Suppressor macrophage treated with lipopolysaccharide for 4 hours (primary cell): Measurements from ENCODE around the gene POTEJ.
"Not testable (repeated sequence)": the region's sequence is repeated elsewhere in the genome, so short reads cannot be mapped to it uniquely, and the experiment has no call there.

Experiments
- DNase-seq: peaks from one replicate; pipeline ENCODE4 v3.0.0-alpha.2; 2020

POTEJ gene

GRCh38 chr2:130611140-130611539, at the start of gene POTEJ:
Gene POTEJ, plus strand, starts transcription at chr2:130611440. Its CDS starts 93 bp downstream, at chr2:130611533.
- not testable (repeated sequence) for DNase-seq

GRCh38 chr2:130566165-130566564, 45.1 kb upstream of the POTEJ start:
- not testable (repeated sequence) for DNase-seq

- not testable (repeated sequence) for DNase-seq
Observed at GRCh38 chr2:130571929-130572328, 39.3 kb upstream of the POTEJ start.

GRCh38 chr2:130574230-130574629, 37.0 kb upstream of the POTEJ start:
- not testable (repeated sequence) for DNase-seq

GRCh38 chr2:130576209-130576784, 34.9 kb upstream of the POTEJ start:
- DNase-seq, result not testable (repeated sequence)

DNA sequence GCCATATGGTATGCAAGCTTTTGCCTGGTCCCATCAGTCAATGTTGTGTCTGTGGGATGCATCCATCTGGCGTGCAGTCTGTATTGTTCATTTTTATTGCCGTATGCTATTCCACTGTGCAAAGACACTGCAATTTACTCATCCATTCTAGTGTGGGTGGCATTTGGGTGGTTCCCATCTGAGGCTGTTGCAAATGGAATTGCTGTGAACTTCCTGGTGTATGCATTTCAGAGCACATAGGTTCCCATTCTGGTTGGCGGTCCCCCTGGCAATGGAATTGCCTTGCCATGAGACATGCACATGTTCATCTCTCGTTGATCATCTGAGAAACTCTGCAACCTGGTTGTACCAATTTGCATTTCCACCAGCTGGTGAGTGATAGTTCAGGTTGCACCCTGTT, 33.7 kb upstream of the POTEJ start:
- DNase-seq, result not testable (repeated sequence)

DNA sequence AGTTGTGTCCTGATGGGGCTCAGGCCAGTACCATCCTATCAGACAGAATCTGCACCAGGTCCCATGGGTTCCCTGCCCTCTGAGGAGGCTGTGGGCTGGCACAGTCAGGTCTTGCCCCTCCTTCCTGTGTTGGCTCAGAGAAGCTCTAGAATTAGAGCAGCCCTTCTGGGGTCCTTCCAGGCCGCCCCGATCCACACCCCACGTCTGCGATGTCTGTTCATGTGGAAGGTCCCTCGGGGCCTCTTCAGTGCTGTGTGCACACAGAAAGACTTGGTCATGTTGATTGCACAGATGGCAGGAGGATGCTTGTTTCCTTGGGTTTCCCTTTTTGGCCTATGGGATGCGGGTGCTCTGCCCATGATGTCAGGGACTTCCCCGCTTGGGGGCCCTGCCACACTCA, 32.1 kb upstream of the POTEJ start:
- DNase-seq, result not testable (repeated sequence)

GRCh38 chr2:130581491-130581890, 29.7 kb upstream of the POTEJ start:
- DNase-seq, result not testable (repeated sequence)

- DNase-seq, result not testable (repeated sequence)
Observed at GRCh38 chr2:130582970-130583369, 28.3 kb upstream of the POTEJ start.

GRCh38 chr2:130583582-130583981, 27.7 kb upstream of the POTEJ start:
- not testable (repeated sequence) for DNase-seq

DNA sequence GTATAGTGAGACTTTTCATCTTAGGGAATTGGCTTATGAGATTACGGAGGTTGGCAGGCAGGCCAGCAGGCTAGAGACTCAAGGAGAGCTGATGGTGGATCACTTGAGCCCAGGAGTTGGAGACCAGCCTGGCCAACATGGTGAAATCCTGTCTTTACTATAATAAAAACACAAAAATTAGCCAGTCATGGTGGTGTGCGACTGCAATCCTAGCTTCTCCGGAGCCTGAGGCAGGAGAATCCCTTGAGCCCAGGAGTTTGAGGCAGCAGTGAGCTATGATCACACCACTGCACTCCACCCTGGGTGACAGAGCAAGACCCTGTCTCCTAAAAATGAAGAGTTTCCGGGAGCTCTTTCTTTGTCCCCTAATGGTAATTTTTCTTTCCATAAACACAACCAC, 26.5 kb upstream of the POTEJ start:
- not testable (repeated sequence) for DNase-seq

DNA sequence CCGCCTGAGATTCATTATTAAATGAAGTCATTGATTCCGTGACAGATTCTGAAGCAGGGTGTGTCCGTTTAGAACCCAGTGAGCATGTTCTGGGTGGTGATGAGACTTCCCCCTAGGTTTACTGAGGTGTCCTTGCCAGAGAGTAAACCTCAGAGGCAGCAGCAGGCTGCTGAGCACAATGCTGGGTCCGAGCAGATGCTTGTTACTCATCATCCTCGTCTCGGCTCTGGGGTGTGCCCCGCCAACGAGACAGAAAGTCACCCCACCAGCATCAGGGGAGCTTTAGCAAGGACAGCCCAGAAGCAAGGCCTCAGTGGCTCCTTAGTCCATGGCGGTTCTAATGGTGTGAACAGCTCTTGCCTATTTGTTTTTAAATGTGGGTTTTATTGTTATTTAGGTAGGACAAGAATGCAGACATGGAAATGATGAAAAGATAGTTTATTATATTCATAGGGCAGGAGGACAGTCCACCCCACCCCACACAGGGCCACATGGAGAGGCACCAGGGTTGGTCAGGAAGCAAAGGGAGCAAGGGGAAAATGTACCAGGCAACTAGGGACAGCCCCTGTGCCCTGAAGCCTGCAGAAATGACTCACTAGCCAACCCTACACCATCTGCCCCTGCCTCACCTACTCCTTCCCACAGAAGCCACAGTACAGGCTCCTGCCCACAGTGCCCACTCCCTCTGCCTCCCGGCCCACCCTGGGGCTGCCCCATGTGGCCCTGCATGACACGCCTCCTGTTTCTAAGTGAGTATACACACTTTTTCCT, 22.4 kb upstream of the POTEJ start:
- DNase-seq, result not testable (repeated sequence)

DNA sequence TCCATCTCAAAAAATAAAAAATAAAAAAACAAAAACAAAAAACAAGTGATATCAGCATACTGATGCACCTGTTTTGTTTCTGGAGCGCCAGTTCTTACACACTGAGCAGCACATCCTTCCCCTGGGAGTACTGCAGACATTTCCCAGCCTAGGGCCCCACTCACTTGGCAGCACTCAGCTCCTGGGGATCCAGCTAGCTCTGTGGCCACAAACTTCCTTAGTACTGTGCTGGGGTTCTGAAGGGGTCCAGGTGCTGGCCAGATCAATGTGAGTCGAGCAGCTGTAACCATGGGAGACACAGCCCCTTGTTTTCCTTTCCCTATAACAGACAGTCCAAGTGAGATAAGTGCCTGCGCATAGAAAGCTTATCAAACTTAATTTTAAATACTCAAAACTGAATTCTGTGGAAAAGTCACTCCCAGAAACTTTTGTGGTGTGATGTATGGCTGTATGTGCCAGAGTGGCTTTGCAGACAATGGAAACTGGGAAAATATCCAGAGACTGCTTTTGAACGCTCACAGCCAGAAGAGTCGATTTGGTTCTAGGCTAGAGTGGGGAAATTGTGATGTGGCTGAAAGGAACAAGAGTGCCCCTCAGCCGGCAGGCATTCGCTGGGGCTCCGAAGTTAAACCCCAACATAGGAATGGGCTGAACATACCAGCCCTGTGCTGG, 20.9 kb upstream of the POTEJ start:
- DNase-seq, result not testable (repeated sequence)

DNA sequence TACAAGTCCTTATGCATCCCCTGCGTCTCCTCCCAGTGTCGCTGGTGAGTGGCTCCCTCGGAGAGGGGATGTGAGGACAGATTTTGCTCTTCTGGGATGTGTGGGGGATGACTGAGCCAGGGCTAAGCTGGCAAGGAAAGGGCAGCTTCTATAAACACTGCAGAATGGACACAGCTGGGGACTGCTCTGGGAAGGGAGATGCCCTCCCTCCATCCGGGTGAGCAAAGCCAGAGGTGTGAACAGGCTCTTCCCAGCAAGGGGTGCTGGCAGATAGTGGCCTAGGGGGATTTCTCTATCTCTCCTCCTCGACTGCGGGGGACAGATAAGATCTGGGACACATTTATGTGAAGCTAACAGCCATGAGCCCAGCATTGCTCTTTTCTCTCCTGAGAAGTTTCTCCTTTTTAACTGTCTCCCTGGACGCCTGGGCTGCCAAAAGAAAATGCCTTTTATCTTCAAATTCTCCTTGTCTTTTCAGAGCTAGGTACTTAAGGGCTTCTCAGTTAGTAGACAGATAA, 20.3 kb upstream of the POTEJ start:
- not testable (repeated sequence) for DNase-seq

- DNase-seq, result not testable (repeated sequence)
Observed at GRCh38 chr2:130592791-130593414, 18.3 kb upstream of the POTEJ start.

DNA sequence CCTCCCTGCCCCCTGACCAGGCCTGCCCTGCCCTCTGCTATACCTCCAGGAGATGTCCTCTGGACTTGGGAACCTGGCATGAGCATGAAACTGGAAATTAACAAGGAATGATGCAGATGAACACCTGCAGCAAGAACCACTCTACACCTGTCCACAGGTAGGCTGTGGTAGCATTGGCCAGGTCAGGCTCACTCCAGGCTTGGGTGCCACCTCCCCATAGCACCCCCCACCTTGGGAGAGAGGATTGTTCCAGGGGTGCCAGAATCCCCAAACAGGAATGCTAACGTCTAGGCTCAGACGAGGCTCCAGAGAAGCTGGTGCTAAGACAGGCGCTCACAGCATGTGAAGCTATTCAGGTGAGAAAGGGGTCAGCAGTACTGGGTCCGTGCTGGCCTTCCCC, 17.2 kb upstream of the POTEJ start:
- DNase-seq, result not testable (repeated sequence)

GRCh38 chr2:130596757-130597156, 14.5 kb upstream of the POTEJ start:
- not testable (repeated sequence) for DNase-seq

- DNase-seq, result not testable (repeated sequence)
Observed at GRCh38 chr2:130597994-130598393, 13.2 kb upstream of the POTEJ start.

DNA sequence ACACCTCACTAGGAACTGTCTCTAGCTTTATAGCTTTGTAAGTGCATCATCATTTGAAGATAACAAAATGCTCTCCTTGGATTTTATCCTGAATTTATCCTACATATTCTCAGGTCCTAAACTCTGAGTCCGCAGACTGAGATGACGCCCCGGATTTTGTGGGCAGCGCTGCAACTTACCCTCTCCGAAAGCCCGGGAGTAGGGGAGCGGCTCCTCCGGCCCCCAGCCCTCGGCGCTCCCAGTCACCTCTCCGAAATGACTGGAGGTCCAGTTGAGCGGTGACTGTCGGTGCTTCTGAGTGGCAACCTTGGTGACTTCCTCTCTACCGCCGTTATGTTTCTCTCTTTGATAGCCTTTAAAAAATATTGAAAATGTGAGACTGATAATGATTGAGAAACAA, 12.8 kb upstream of the POTEJ start:
- not testable (repeated sequence) for DNase-seq

- DNase-seq, result not testable (repeated sequence)
Observed at GRCh38 chr2:130599393-130599792, 11.8 kb upstream of the POTEJ start, which contains the start of gene CFC1. Gene CFC1, minus strand, starts transcription at chr2:130599575. Its CDS starts 288 bp downstream, at chr2:130599287.

DNA sequence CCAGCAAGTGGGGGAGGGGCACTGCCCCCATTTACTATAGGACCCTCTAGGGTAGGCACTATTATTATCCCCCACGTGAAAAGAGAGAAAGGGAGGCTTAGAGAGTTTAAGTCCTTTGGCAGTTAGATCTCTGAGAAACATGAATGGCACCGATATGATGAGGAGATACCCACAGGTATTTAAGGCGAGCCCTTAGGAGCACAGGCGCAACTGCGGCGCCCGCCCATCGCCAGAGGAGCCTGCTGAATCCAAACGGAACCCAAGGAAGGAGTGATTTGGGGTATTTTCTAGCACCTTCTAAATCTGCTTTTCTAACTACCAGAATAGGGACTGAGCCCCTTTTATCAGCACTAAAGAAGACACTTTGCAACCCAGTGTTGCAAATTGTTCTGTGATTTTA, 11.3 kb upstream of the POTEJ start:
- not testable (repeated sequence) for DNase-seq

GRCh38 chr2:130601648-130602302, 9.5 kb upstream of the POTEJ start:
- not testable (repeated sequence) for DNase-seq
